Measurements from ENCODE around the gene MRPL14.

DNA sequence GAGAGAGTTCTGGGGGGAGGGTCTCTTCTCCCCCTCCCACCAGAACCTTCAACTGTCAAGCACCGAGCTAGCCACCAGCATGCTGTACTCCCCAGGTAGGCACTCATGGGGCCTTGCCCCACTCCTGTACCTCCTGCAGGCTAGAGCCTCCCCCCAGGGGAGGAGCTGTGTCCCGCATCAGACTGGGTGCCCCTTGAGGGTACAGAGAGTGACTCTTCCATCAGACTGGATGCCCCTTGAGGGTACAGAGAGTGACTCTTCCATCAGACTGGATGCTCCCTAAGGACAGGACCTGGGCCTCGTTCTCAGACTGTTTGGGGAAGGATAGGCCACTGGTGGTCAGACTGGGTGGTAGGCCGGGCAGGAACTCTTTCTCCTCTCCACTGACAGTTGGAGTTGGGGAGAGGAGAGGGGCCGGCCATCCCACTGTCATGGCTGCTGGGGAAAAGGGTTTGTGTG lies 31.5 kb upstream of the MRPL14 start, which contains the start of gene CAPN11:
- TF ChIP-seq POLR2A (IDR thresholded peaks at IDR 0.05) (no peak), POLR2AphosphoS5 (IDR thresholded peaks at IDR 0.05; ENCODE audit: insufficient read depth in 1 of 2, low read depth in 1 of 2) (no peak)
- TF ChIP-seq, protein P1, sequence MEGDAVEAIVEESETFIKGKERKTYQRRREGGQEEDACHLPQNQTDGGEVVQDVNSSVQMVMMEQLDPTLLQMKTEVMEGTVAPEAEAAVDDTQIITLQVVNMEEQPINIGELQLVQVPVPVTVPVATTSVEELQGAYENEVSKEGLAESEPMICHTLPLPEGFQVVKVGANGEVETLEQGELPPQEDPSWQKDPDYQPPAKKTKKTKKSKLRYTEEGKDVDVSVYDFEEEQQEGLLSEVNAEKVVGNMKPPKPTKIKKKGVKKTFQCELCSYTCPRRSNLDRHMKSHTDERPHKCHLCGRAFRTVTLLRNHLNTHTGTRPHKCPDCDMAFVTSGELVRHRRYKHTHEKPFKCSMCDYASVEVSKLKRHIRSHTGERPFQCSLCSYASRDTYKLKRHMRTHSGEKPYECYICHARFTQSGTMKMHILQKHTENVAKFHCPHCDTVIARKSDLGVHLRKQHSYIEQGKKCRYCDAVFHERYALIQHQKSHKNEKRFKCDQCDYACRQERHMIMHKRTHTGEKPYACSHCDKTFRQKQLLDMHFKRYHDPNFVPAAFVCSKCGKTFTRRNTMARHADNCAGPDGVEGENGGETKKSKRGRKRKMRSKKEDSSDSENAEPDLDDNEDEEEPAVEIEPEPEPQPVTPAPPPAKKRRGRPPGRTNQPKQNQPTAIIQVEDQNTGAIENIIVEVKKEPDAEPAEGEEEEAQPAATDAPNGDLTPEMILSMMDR (IDR thresholded peaks at IDR 0.05) = no peak
